HL-60 (cell line): ENCODE results near the gene MC1R.

Source experiments
- CTCF ChIP-seq: IDR thresholded peaks from one replicate; pipeline ENCODE4 v1.5.1; 2011; ENCODE audit warnings: low read length, control low read depth, inconsistent platforms; ENCODE audit not compliant: insufficient read depth
- GABPA ChIP-seq: IDR thresholded peaks from 2 replicates; pipeline ENCODE4 v1.6.1; 2012; ENCODE audit warnings: low read depth
- POLR2AphosphoS5 ChIP-seq: IDR thresholded peaks from 2 replicates; pipeline ENCODE4 v1.6.1; 2012; ENCODE audit warnings: low read depth
- REST ChIP-seq: IDR thresholded peaks from 2 replicates; pipeline ENCODE4 v1.6.1; 2012; ENCODE audit warnings: low read depth; ENCODE audit not compliant: insufficient replicate concordance
- SPI1 ChIP-seq: IDR thresholded peaks from 2 replicates; pipeline ENCODE4 v1.6.1; 2012; ENCODE audit warnings: low read depth, mild to moderate bottlenecking, borderline replicate concordance

GRCh38 chr16:89890200-89890599, 28.5 kb upstream of the MC1R start:
- TF ChIP-seq CTCF = no peak
- TF ChIP-seq SPI1 = no peak
- TF ChIP-seq POLR2AphosphoS5 = no peak
- no peak for TF ChIP-seq REST
- TF ChIP-seq GABPA = no peak
